ENCODE results near the gene RASSF4.

Gene RASSF4

GRCh38 chr10:45015590-45015989, 56.0 kb downstream of the RASSF4 start:
- DNase-seq, result no peak

- no peak for DNase-seq
Observed at GRCh38 chr10:45023426-45023825, 63.8 kb downstream of the RASSF4 start.

- no peak for DNase-seq
Observed at GRCh38 chr10:45034301-45034700, 74.7 kb downstream of the RASSF4 start.

GRCh38 chr10:45035673-45036072, 76.1 kb downstream of the RASSF4 start:
- no peak for DNase-seq

GRCh38 chr10:45040921-45041542, 81.4 kb downstream of the RASSF4 start:
- DNase-seq, result no peak

- DNase-seq, result no peak
Observed at GRCh38 chr10:45044290-45044689, 84.7 kb downstream of the RASSF4 start.
